Calu3 (cell line): ENCODE measurements around the gene TMEM52. TPM values are rescaled to one million over a fixed set of nuclear protein-coding genes. Genes with fewer than 3 reads are reported as not detected.

Source experiments
- BruUV-seq: library from RNA; stranded (reverse); fragments of 400-500 nt; replicated peaks from 2 replicates; lab custom pipeline; 2021; lab: Mats Ljungman, UMichigan
- CTCF ChIA-PET: fragments of 300-600 bp; sonication (Branson Sonifier 250); formaldehyde crosslinking; loops from one replicate; lab custom pipeline; 2022; ENCODE audit warnings: antibody characterized with exemption; lab: Charles Lee
- DNase-seq: peaks from one replicate; pipeline ENCODE4 v3.0.0; 2022
- H3K27ac Mint-ChIP-seq: one replicate; pipeline ENCODE4 v1.8.0; 2022; ENCODE audit warnings: mixed read lengths; ENCODE audit not compliant: unreplicated experiment
- H3K27me3 Mint-ChIP-seq: one replicate; pipeline ENCODE4 v1.8.0; 2022; ENCODE audit warnings: mixed read lengths; ENCODE audit not compliant: unreplicated experiment
- H3K36me3 Mint-ChIP-seq: one replicate; pipeline ENCODE4 v1.8.0; 2022; ENCODE audit warnings: mild to moderate bottlenecking, moderate library complexity, mixed read lengths; ENCODE audit not compliant: insufficient read depth, unreplicated experiment
- H3K4me1 Mint-ChIP-seq: one replicate; pipeline ENCODE4 v1.8.0; 2022; ENCODE audit warnings: mild to moderate bottlenecking, low read depth, mixed read lengths; ENCODE audit not compliant: unreplicated experiment
- H3K4me3 Mint-ChIP-seq: one replicate; pipeline ENCODE4 v1.8.0; 2022; ENCODE audit warnings: mild to moderate bottlenecking, low read depth, moderate library complexity, mixed read lengths; ENCODE audit not compliant: unreplicated experiment
- H3K9me3 Mint-ChIP-seq: one replicate; pipeline ENCODE4 v1.8.0; 2022; ENCODE audit warnings: low read depth, mixed read lengths; ENCODE audit not compliant: unreplicated experiment
- CTCF ChIP-seq: fragments of 200-600 bp; IDR thresholded peaks from one replicate; pipeline ENCODE4 v1.8.0; 2022; ENCODE audit warnings: antibody characterized with exemption; ENCODE audit not compliant: unreplicated experiment
- intact Hi-C: fragments of 100-400 bp; cut with micrococcal nuclease; formaldehyde crosslinking; loops from one replicate; pipeline ENCODE4 v1.10.0; 2022; ENCODE audit not compliant: unreplicated experiment
- total RNA-seq: library from RNA; stranded (reverse); gene quantifications from 2 replicates; pipeline ENCODE4 v1.2.3, GENCODE V29; 2022

The TMEM52 gene
- total RNA-seq, 1 experiment from 2014 or later = 1.1 TPM

- CTCF ChIA-PET = no interaction called here
- no TSS peak for BruUV-seq
- no peaks in the 10 kb centered on the region for H3K36me3 Mint-ChIP-seq
- no peak for TF ChIP-seq CTCF
- H3K27me3 Mint-ChIP-seq = peaks cover 57% of the 10 kb centered on the region
- intact Hi-C loops = no loop called here
- DNase-seq = no peak
- no peak overlapping the region for H3K27ac Mint-ChIP-seq
- no peak overlapping the region for H3K4me3 Mint-ChIP-seq
- no peaks in the 10 kb centered on the region for H3K4me1 Mint-ChIP-seq
- peaks cover 3% of the 10 kb centered on the region for H3K9me3 Mint-ChIP-seq
These were observed 29.7 kb upstream of the TMEM52 start for GRCh38 chr1:1948783-1949182.

- Mint-ChIP-seq H3K36me3 (no peaks in the 10 kb centered on the region), H3K27ac (no peak overlapping the region), H3K9me3 (peaks cover 3% of the 10 kb centered on the region), H3K4me3 (no peak overlapping the region), H3K4me1 (no peaks in the 10 kb centered on the region), H3K27me3 (peaks cover 52% of the 10 kb centered on the region)
- CTCF ChIA-PET = no interaction called here
- BruUV-seq = no TSS peak
- intact Hi-C loops = no loop called here
- no peak for DNase-seq
- no peak for TF ChIP-seq CTCF
These were observed 28.4 kb upstream of the TMEM52 start for GRCh38 chr1:1947493-1947892.

- peaks cover 3% of the 10 kb centered on the region for H3K9me3 Mint-ChIP-seq
- TF ChIP-seq CTCF = no peak
- intact Hi-C loops = no loop called here
- no peak overlapping the region for H3K27ac Mint-ChIP-seq
- CTCF ChIA-PET = no interaction called here
- BruUV-seq = no TSS peak
- no peak overlapping the region for H3K4me3 Mint-ChIP-seq
- H3K27me3 Mint-ChIP-seq = peaks cover 42% of the 10 kb centered on the region
- no peaks in the 10 kb centered on the region for H3K36me3 Mint-ChIP-seq
- no peak for DNase-seq
- H3K4me1 Mint-ChIP-seq = no peaks in the 10 kb centered on the region
These were observed 27.5 kb upstream of the TMEM52 start for GRCh38 chr1:1946540-1946939.

- Mint-ChIP-seq H3K36me3 (no peaks in the 10 kb centered on the region), H3K4me3 (no peak overlapping the region), H3K9me3 (peaks cover under 1% of the 10 kb centered on the region), H3K27ac (no peak overlapping the region), H3K27me3 (peaks cover 36% of the 10 kb centered on the region), H3K4me1 (no peaks in the 10 kb centered on the region)
- CTCF ChIA-PET = interaction anchor here (0.9 kb wide), 1 partner anchor 14 kb away, joined by 6 read pairs; no protein-coding TSS in a partner anchor
- no peak for DNase-seq
- BruUV-seq = no TSS peak
- no peak for TF ChIP-seq CTCF
- intact Hi-C loops = no loop called here
These were observed 26.8 kb upstream of the TMEM52 start for GRCh38 chr1:1945782-1946393.
